Naive thymus-derived CD4-positive, alpha-beta T cell (primary cell): ENCODE data around the gene BHLHE23. TPM values are rescaled to one million over a fixed set of nuclear protein-coding genes. Genes with fewer than 3 reads are reported as not detected.
"Not testable (repeated sequence)": the region's sequence is repeated elsewhere in the genome, so short reads cannot be mapped to it uniquely, and the experiment has no call there.

Experiments
- ATAC-seq: fragments of 150-1000 bp; cut with Tn5 transposase; 2 replicates; pipeline ENCODE4 v1.10.0; 2021; ENCODE audit warnings: mild to moderate bottlenecking, moderate library complexity
- CTCF ChIA-PET: fragments of 350-600 bp; sonication (Branson Sonifier 250); formaldehyde crosslinking; loops from one replicate; lab custom pipeline; 2021; ENCODE audit warnings: antibody characterized with exemption; lab: Charles Lee
- POLR2A ChIA-PET: fragments of 350-600 bp; sonication (Branson Sonifier 250); formaldehyde crosslinking; loops from one replicate; lab custom pipeline; 2021; ENCODE audit warnings: antibody characterized with exemption, inconsistent platforms; lab: Charles Lee
- DNase-seq, 9 donors: peaks; one replicate each; pipeline versions ENCODE4 v3.0.0 to v3.0.0-alpha.2; 2020 to 2022; ENCODE audit warnings: mixed read lengths in 1 of 9
- H3K27ac ChIP-seq: one replicate; pipeline ENCODE4 v1.7.0; 2013; ENCODE audit warnings: mild to moderate bottlenecking, low read depth, low read length, moderate library complexity
- H3K27me3 ChIP-seq, 2 donors: one replicate each; pipeline ENCODE4 v1.7.0; 2013; ENCODE audit warnings: low read length in 2 of 2, mild to moderate bottlenecking in 2 of 2, moderate library complexity in 2 of 2; ENCODE audit not compliant: control insufficient read depth in 2 of 2, insufficient read depth in 2 of 2
- H3K36me3 ChIP-seq, 3 experiments: 1 replicate in 2 of 3; 2 replicates in 1 of 3; pipeline ENCODE4 v1.7.0; 2013; ENCODE audit warnings: low read length in 3 of 3, mild to moderate bottlenecking in 3 of 3, moderate library complexity in 1 of 3; ENCODE audit not compliant: insufficient read depth in 3 of 3, control insufficient read depth in 2 of 3
- H3K4me1 ChIP-seq, 2 donors: one replicate each; pipeline ENCODE4 v1.7.0; 2013; ENCODE audit warnings: low read length in 2 of 2, mild to moderate bottlenecking in 2 of 2, moderate library complexity in 1 of 2; ENCODE audit not compliant: control insufficient read depth in 2 of 2, insufficient read depth in 2 of 2
- H3K4me3 ChIP-seq: 2 replicates; pipeline ENCODE4 v1.7.0; 2013; ENCODE audit warnings: mild to moderate bottlenecking, low read length
- H3K9me3 ChIP-seq, 3 experiments: 1 replicate in 2 of 3; 2 replicates in 1 of 3; pipeline ENCODE4 v1.7.0; 2013; ENCODE audit warnings: low read length in 3 of 3; ENCODE audit not compliant: control insufficient read depth in 2 of 3
- H3K27ac Mint-ChIP-seq, 9 donors: one replicate each; pipeline ENCODE4 v1.8.0; 2020 to 2022; ENCODE audit warnings: mixed read lengths in 9 of 9, mild to moderate bottlenecking in 8 of 9, moderate library complexity in 5 of 9, inconsistent platforms in 2 of 9
- H3K27me3 Mint-ChIP-seq, 5 donors: one replicate each; pipeline ENCODE4 v1.8.0; 2021 to 2022; ENCODE audit warnings: mixed read lengths in 5 of 5, mild to moderate bottlenecking in 1 of 5
- H3K36me3 Mint-ChIP-seq, 5 donors: one replicate each; pipeline ENCODE4 v1.8.0; 2020 to 2022; ENCODE audit warnings: mixed read lengths in 5 of 5, mild to moderate bottlenecking in 3 of 5, inconsistent platforms in 1 of 5
- H3K4me1 Mint-ChIP-seq, 7 donors: one replicate each; pipeline ENCODE4 v1.8.0; 2020 to 2022; ENCODE audit warnings: mixed read lengths in 7 of 7, mild to moderate bottlenecking in 3 of 7, inconsistent platforms in 1 of 7
- H3K4me3 Mint-ChIP-seq, 10 donors: one replicate each; pipeline ENCODE4 v1.8.0; 2020 to 2022; ENCODE audit warnings: mild to moderate bottlenecking in 10 of 10, mixed read lengths in 10 of 10, moderate library complexity in 6 of 10, inconsistent platforms in 2 of 10
- H3K9me3 Mint-ChIP-seq, 11 donors: one replicate each; pipeline ENCODE4 v1.8.0; 2020 to 2022; ENCODE audit warnings: mixed read lengths in 11 of 11, mild to moderate bottlenecking in 4 of 11, inconsistent platforms in 1 of 11, moderate library complexity in 1 of 11
- intact Hi-C, 2 donors: fragments of 100-400 bp; cut with micrococcal nuclease; formaldehyde crosslinking; loops; one replicate each; pipeline ENCODE4 v1.15.1; 2023
- polyA plus RNA-seq, 2 donors: library from polyadenylated mRNA; unstranded; fragments of 300-500 nt; fragmentation: Illumina TruSeq; gene quantifications; one replicate each; pipeline ENCODE4 v1.2.3, GENCODE V29; 2021
- total RNA-seq, 6 experiments: library from RNA in 5 of 6; stranded (reverse) in 5 of 6; gene quantifications; 1 replicate in 5 of 6; 2 replicates in 1 of 6; pipeline ENCODE4 v1.2.3 and lab custom pipeline; 2021 to 2026

BHLHE23 gene
- total and polyA plus RNA-seq, 7 experiments from 2014 or later = not detected

DNA sequence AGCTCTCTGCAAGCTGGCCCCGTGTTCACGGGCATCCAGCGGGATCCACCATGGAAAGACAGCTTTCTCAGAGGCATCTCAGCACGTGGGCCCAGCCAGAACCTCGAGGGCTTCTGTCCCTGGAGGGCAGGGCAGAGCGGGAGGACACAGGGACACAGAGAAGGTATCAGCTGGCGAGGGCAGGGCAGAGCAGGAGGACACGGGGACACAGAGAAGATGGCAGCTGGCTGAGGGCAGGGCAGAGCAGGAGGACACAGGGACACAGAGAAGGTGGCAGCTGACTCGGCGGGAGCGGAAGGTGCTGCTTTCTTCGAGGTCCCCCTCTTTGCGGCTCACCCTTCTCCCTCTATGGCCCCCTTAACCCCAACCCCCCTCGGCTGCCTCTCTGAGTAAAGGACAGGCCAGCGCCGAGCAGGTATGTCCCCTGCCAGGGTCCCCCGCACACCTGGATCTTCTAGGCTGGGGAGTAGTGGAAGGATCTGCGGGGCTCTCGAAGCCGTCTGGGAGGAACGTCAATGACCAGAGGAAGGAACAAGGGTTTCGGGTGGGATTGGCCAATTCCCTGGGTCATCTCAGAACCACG, 28.9 kb upstream of the BHLHE23 start:
- ATAC-seq = no peak
- DNase-seq = no peak
- intact Hi-C loops = no loop called here
- Histone ChIP-seq H3K4me3 (no peak overlapping the region), H3K36me3 (no peaks in the 10 kb centered on the region), H3K9me3 (no peaks in the 10 kb centered on the region), H3K4me1 (no peaks in the 10 kb centered on the region), H3K27ac (no peak overlapping the region), H3K27me3 (no peaks in the 10 kb centered on the region)
- no peak overlapping the region for H3K4me3 Mint-ChIP-seq
- ChIA-PET CTCF (no interaction called here), POLR2A (no interaction called here)
- peaks cover 0 to 27% (median 19%) of the 10 kb centered on the region in 5 donors for H3K27me3 Mint-ChIP-seq
- no peak overlapping the region for H3K27ac Mint-ChIP-seq
- peaks cover 6 to 14% (median 10%) of the 10 kb centered on the region in 7 donors for H3K4me1 Mint-ChIP-seq
- H3K9me3 Mint-ChIP-seq = no peaks in the 10 kb centered on the region
- no peaks in the 10 kb centered on the region for H3K36me3 Mint-ChIP-seq

GRCh38 chr20:63034710-63035602, 28.2 kb upstream of the BHLHE23 start:
- H3K27ac ChIP-seq, H3K4me3 ChIP-seq, H3K4me3 Mint-ChIP-seq, H3K36me3 Mint-ChIP-seq, CTCF ChIA-PET, H3K9me3 Mint-ChIP-seq, H3K36me3 ChIP-seq, intact Hi-C loops, ATAC-seq, H3K27ac Mint-ChIP-seq, H3K27me3 ChIP-seq, H3K4me1 ChIP-seq, DNase-seq, H3K9me3 ChIP-seq, POLR2A ChIA-PET: not testable (repeated sequence)
- H3K4me1 Mint-ChIP-seq = peaks cover 5 to 14% (median 10%) of the 10 kb centered on the region in 7 donors
- peaks cover 0 to 21% (median 11%) of the 10 kb centered on the region in 5 donors for H3K27me3 Mint-ChIP-seq

GRCh38 chr20:63033794-63034709, 27.3 kb upstream of the BHLHE23 start:
- Mint-ChIP-seq H3K9me3 (no peaks in the 10 kb centered on the region), H3K27ac (peak overlapping the region in 1 of 9 donors; percentile 62), H3K4me3 (peak overlapping the region in 5 of 10 donors; percentile 32 to 84 (median 82)), H3K4me1 (peaks cover 5 to 20% (median 10%) of the 10 kb centered on the region in 7 donors), H3K27me3 (peaks cover 0 to 14% (median 11%) of the 10 kb centered on the region in 5 donors), H3K36me3 (no peaks in the 10 kb centered on the region)
- no peak overlapping the region for H3K4me3 ChIP-seq
- intact Hi-C loops = no loop called here
- ChIA-PET POLR2A (no interaction called here), CTCF (no interaction called here)
- no peak overlapping the region for H3K27ac ChIP-seq
- DNase-seq (no peak), ATAC-seq (no peak)
- H3K36me3 ChIP-seq = no peaks in the 10 kb centered on the region
- H3K4me1 ChIP-seq = no peaks in the 10 kb centered on the region
- no peaks in the 10 kb centered on the region for H3K9me3 ChIP-seq
- H3K27me3 ChIP-seq = no peaks in the 10 kb centered on the region

- H3K27ac Mint-ChIP-seq = peak overlapping the region in 6 of 9 donors; percentile 24 to 92 (median 56)
- H3K9me3 Mint-ChIP-seq = no peaks in the 10 kb centered on the region
- H3K4me3 ChIP-seq = peak overlapping the region; percentile 13
Measured at GRCh38 chr20:63032861-63033793, 26.4 kb upstream of the BHLHE23 start.

DNA sequence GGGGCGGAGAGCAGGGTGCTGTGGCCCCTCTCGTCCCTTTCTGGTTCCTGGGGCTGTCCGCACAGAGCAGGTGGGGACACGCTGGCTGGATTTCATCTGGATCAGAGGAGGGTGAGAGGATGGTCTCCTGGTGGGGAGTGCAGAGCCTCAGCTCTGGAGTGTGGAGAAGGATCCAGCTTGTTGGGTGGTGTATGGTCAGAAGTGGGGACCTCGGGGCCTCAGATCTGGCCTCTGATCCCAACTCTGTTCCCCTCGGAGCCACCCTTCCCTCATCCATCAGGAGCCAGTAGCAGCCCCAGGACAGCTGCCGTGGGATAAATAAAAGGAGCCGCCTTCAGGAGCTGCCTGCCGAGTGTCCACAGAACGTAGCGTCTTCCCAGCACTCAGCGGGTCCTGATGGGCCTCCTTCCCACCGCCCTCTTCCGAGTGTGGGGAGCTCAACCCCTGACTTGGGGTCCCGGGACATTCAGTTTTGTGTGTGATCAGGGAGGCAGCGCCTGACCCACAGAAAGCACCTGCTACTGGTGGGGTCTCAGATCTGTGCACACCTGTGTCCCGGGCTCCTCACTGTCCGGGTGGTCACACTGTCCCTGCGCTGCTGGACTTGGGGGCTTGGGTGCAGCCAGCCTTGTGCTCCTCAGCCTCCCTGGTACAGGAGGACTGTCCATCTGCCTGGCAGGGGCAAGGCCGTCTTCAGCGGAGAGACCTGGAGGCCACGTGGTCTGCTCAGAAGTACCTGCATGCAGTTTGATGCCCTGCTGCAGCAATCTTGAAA, 25.4 kb upstream of the BHLHE23 start:
- Histone ChIP-seq H3K4me1 (no peaks in the 10 kb centered on the region), H3K9me3 (no peaks in the 10 kb centered on the region), H3K36me3 (no peaks in the 10 kb centered on the region), H3K27me3 (peaks cover 0 to 3% of the 10 kb centered on the region in 2 donors), H3K27ac (no peak overlapping the region), H3K4me3 (no peak overlapping the region)
- ATAC-seq (no peak), DNase-seq (no peak)
- peak overlapping the region in 2 of 9 donors; percentile 20 to 24 for H3K27ac Mint-ChIP-seq
- H3K36me3 Mint-ChIP-seq = no peaks in the 10 kb centered on the region
- peaks cover 7 to 30% (median 10%) of the 10 kb centered on the region in 7 donors for H3K4me1 Mint-ChIP-seq
- CTCF ChIA-PET = no interaction called here
- H3K27me3 Mint-ChIP-seq = peaks cover 4 to 21% (median 11%) of the 10 kb centered on the region in 5 donors
- peak overlapping the region in 8 of 10 donors; percentile 76 to 87 (median 84) for H3K4me3 Mint-ChIP-seq
- intact Hi-C loops = no loop called here
- POLR2A ChIA-PET = interaction anchor here (1.2 kb wide), 1 partner anchor 78 kb away, joined by 4 read pairs; no protein-coding TSS in a partner anchor
- H3K9me3 Mint-ChIP-seq = no peaks in the 10 kb centered on the region

More at GRCh38 chr20:63032861-63033793, 26.4 kb upstream of the BHLHE23 start:
- Histone ChIP-seq H3K27ac (no peak overlapping the region), H3K9me3 (no peaks in the 10 kb centered on the region), H3K36me3 (no peaks in the 10 kb centered on the region), H3K27me3 (no peaks in the 10 kb centered on the region), H3K4me1 (no peaks in the 10 kb centered on the region)
- intact Hi-C loops = no loop called here
- DNase-seq = peak in 4 of 9 donors; percentile 9 to 32 (median 28)
- peaks cover 0 to 15% (median 11%) of the 10 kb centered on the region in 5 donors for H3K27me3 Mint-ChIP-seq
- POLR2A ChIA-PET = interaction anchor here (0.5 to 1.2 kb wide), 2 partner anchors 79 to 115 kb away, joined by 3 to 4 read pairs; no protein-coding TSS in a partner anchor
- peak overlapping the region; percentile 76 to 87 (median 84) for H3K4me3 Mint-ChIP-seq
- H3K4me1 Mint-ChIP-seq = peaks cover 7 to 21% (median 10%) of the 10 kb centered on the region in 7 donors
- ATAC-seq = peak; percentile 46
- CTCF ChIA-PET = no interaction called here
- no peaks in the 10 kb centered on the region for H3K36me3 Mint-ChIP-seq
